K562 (cell line): ENCODE results near the gene PODN. TPM values are rescaled to one million over a fixed set of nuclear protein-coding genes. Genes with fewer than 3 reads are reported as not detected.

Experiments
- ATAC-seq: fragments of 200-7000 bp; cut with Tn5 transposase; 3 replicates; pipeline ENCODE4 v1.9.1; 2020; ENCODE audit warnings: moderate library complexity
- BruUV-seq: library from RNA; stranded (reverse); fragments of 400-500 nt; replicated peaks from 2 replicates; lab custom pipeline; 2021; lab: Mats Ljungman, UMichigan
- CTCF ChIA-PET: fragments of 300-600 bp; formaldehyde crosslinking; extraction: SDS; loops from one replicate; lab custom pipeline; 2021; ENCODE audit warnings: low intra/inter-chr PET ratio; lab: Yijun Ruan, JAX
- POLR2A ChIA-PET: fragments of 300-600, 350-650 bp; sonication (Branson Sonifier 250); formaldehyde crosslinking; extraction: SDS; loops from one replicate; lab custom pipeline; 2021; ENCODE audit warnings: antibody characterized with exemption, inconsistent platforms; lab: Yijun Ruan, JAX
- DNase-seq, 4 experiments: peaks; one replicate each; pipeline versions ENCODE4 v3.0.0 to v3.0.0-alpha.2; 2011 to 2018; ENCODE audit warnings: low spot score in 3 of 4, mixed read lengths in 3 of 4; ENCODE audit errors: extremely low read depth in 1 of 4
- FAIRE-seq: peaks from 2 replicates; lab custom pipeline; 2011; peaks lifted over from hg19 to GRCh38; lab: Jason Lieb, UNC
- H2AFZ ChIP-seq: 2 replicates; pipeline ENCODE4 v1.6.0; 2011; ENCODE audit warnings: low read depth, low read length, control low read depth, inconsistent platforms
- H3K27ac ChIP-seq: fragments of 200-600 bp; 3 replicates; pipeline ENCODE4 v1.8.0; 2011; ENCODE audit warnings: low read depth, mild to moderate bottlenecking, control low read depth, inconsistent platforms, low read length, moderate library complexity, mixed read lengths; ENCODE audit errors: extremely low read depth
- H3K27me3 ChIP-seq, 2 experiments: fragments of 300-600 bp in 1 of 2; 2 replicates in 1 of 2; 3 replicates in 1 of 2; pipeline versions ENCODE4 v1.6.0 to v1.8.0; 2011; ENCODE audit warnings: inconsistent platforms in 2 of 2, low read length in 2 of 2, mild to moderate bottlenecking in 1 of 2, mixed read lengths in 1 of 2, moderate library complexity in 1 of 2; ENCODE audit not compliant: control insufficient read depth in 2 of 2, insufficient read depth in 2 of 2
- H3K36me3 ChIP-seq: fragments of 300-600 bp; 3 replicates; pipeline ENCODE4 v1.8.0; 2011; ENCODE audit warnings: mild to moderate bottlenecking, low read length, inconsistent platforms; ENCODE audit not compliant: control insufficient read depth, insufficient read depth
- H3K4me1 ChIP-seq, 2 experiments: fragments of 200-600 bp in 1 of 2; replicated peaks in 1 of 2; 2 replicates in 1 of 2; 3 replicates in 1 of 2; pipeline versions ENCODE4 v1.5.1 to v1.8.0; 2011; ENCODE audit warnings: inconsistent platforms in 2 of 2, low read length in 2 of 2, mild to moderate bottlenecking in 1 of 2, mixed read lengths in 1 of 2, moderate library complexity in 1 of 2; ENCODE audit not compliant: control insufficient read depth in 2 of 2, insufficient read depth in 2 of 2
- H3K4me2 ChIP-seq: 2 replicates; pipeline ENCODE4 v1.6.1; 2011; ENCODE audit warnings: low read length, control low read depth, inconsistent platforms, mixed read lengths; ENCODE audit not compliant: insufficient read depth
- H3K4me3 ChIP-seq: fragments of 200-600 bp; sonication (generic), shearing (Covaris generic); 2 replicates; pipeline ENCODE4 v1.5.1; 2016; ENCODE audit warnings: control low read depth, inconsistent platforms
- H3K79me2 ChIP-seq: fragments of 200-600 bp; 3 replicates; pipeline ENCODE4 v1.8.0; 2011; ENCODE audit warnings: low read length, inconsistent platforms; ENCODE audit not compliant: control insufficient read depth, insufficient read depth
- H3K9ac ChIP-seq, 2 experiments: 2 replicates each; pipeline versions ENCODE4 v1.6.0 to v1.6.1; 2011; ENCODE audit warnings: low read depth in 2 of 2, low read length in 2 of 2, control low read depth in 1 of 2, inconsistent platforms in 1 of 2, mild to moderate bottlenecking in 1 of 2, mixed read lengths in 1 of 2; ENCODE audit not compliant: insufficient read depth in 1 of 2
- H3K9me1 ChIP-seq: one replicate; pipeline ENCODE4 v1.6.0; 2011; ENCODE audit warnings: inconsistent platforms, mild to moderate bottlenecking, low read length, moderate library complexity; ENCODE audit not compliant: control insufficient read depth, insufficient read depth
- H3K9me3 ChIP-seq: replicated peaks from 2 replicates; pipeline ENCODE4 v1.5.1; 2011; ENCODE audit warnings: low read depth, low read length, inconsistent platforms; ENCODE audit not compliant: control insufficient read depth, insufficient read depth
- H4K20me1 ChIP-seq: replicated peaks from 2 replicates; pipeline ENCODE4 v1.6.1; 2011; ENCODE audit warnings: low read length, inconsistent platforms, mixed read lengths; ENCODE audit not compliant: control insufficient read depth, insufficient read depth
- ARID1B ChIP-seq: fragments of 450-650 bp; IDR thresholded peaks from 2 replicates; pipeline ENCODE4 v1.6.1; 2016; ENCODE audit warnings: antibody characterized with exemption, mild to moderate bottlenecking, inconsistent platforms
- CBX1 ChIP-seq: sonication (generic); IDR thresholded peaks from 2 replicates; pipeline ENCODE4 v1.6.1; 2016; ENCODE audit warnings: antibody characterized with exemption, low read depth, mild to moderate bottlenecking
- HDAC8 ChIP-seq: fragments of 450-650 bp; IDR thresholded peaks from 2 replicates; pipeline ENCODE4 v1.6.1; 2016; ENCODE audit warnings: mild to moderate bottlenecking, missing genetic modification characterization, moderate library complexity, missing compliant biosample characterization
- TGIF2 ChIP-seq: sonication (generic); formaldehyde crosslinking; IDR thresholded peaks from 2 replicates; pipeline ENCODE4 v1.8.1; 2022; ENCODE audit warnings: mild to moderate bottlenecking, missing genetic modification reagents, moderate library complexity
- ZKSCAN3 ChIP-seq: fragments of 250-450 bp; sonication (Bioruptor Pico); IDR thresholded peaks from 2 replicates; pipeline ENCODE4 v1.4.0; 2020
- WGBS: fragments of 100-300 bp; shearing (Covaris generic); methylation state at CpG from one replicate; pipeline ENCODE4 v1.1.6; 2016; ENCODE audit warnings: low coverage, mixed read lengths; ENCODE audit not compliant: insufficient coverage; ENCODE audit errors: missing lambda C conversion rate; 5-methylcytosine and 5-hydroxymethylcytosine counted together
- in situ Hi-C: fragments of 300-500 bp; cut with MboI; formaldehyde crosslinking; loops from 4 replicates; pipeline ENCODE4 v1.15.0; 2018; ENCODE audit warnings: inconsistent platforms, mixed read lengths
- intact Hi-C: fragments of 100-400 bp; cut with micrococcal nuclease; formaldehyde crosslinking; loops from 2 replicates; pipeline ENCODE4 v1.14.2; 2022
- polyA plus RNA-seq, 8 experiments: library from polyadenylated mRNA; depleted of rRNA in 4 of 8; stranded (reverse) in 5 of 8; unstranded in 3 of 8; fragments of >200 nt; fragmentation: Nextera tagmentation in 2 of 8; fragmentation: Illumina TruSeq in 1 of 8; extraction: Ambion mirVana in 2 of 8; extraction: Trizol in 1 of 8; gene quantifications; 2 replicates each; pipeline versions ENCODE4 v1.2.1 to v1.2.3, GENCODE V29; 2011 to 2014; ENCODE audit warnings: inconsistent platforms in 1 of 8, missing spikeins in 1 of 8
- total RNA-seq, 7 experiments: library from RNA; depleted of rRNA in 6 of 7; stranded (reverse); fragments of >200 nt in 6 of 7; fragmentation: Illumina TruSeq in 2 of 7; extraction: Trizol in 2 of 7; gene quantifications; 2 replicates each; pipeline versions ENCODE4 v1.2.1 to v1.2.3, GENCODE V29; 2011 to 2021; ENCODE audit warnings: low replicate concordance in 1 of 7

The PODN gene
- total and polyA plus RNA-seq, 9 of the 15 experiments (the other 6 are each of a cell fraction or from before 2014, with no cell fraction given): not detected

DNA sequence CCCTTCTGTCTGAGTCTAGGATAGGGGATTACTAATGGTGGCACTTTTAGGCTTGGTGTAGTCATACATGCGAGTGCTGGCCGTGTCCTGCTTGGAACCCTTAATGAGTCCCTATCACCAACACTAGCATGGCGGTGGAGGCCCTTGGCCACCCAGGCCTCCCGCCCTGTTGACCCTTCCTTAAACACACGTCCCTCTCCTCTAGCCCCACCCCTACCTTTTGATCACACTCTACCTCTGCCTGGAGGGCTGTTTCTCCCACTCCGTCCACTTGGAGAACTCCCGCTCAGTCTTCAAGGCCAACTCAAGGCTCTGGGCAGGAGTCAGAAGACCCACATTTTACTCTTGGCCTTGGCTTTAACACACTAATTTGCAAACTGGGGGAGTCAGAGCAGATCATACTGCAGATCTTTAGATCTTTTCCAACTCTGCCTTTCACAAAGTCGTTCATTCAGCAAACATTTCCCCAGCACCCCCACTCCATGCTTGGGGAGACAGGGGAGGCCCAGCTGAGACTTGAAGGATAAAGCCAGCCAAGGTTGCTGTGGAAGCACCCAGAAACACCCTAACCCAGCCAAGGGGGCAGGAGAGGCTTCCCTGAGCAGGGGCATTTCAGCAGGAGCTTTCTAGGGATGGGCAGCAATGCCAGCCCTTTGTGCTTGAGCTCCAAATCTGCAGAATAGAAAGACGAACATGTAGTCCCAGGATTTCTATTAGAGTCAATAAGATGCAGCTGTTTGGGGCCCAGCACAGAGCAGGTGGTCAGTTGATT, 1.9 kb downstream of the PODN start:
- peaks cover 0 to 22% of the 10 kb centered on the region in 2 experiments; a peak in 2 of 5 replicates for H3K4me1 ChIP-seq
- ATAC-seq (peak; percentile 23; the same call in 2 of the 3 replicates), DNase-seq (peak in 1 of 4 experiments; percentile 46), FAIRE-seq (no peak)
- WGBS: 18% methylated on average over 9 of the region's 9 CpGs
- ChIA-PET CTCF (no interaction called here), POLR2A (interaction anchor here (0.8 to 0.9 kb wide), 3 partner anchors 8 to 131 kb away, joined by 3 to 4 read pairs (median 4); no protein-coding TSS in a partner anchor)
- H3K79me2 ChIP-seq: no peaks in the 10 kb centered on the region
- no peaks in the 10 kb centered on the region for H3K9me3 ChIP-seq
- in situ Hi-C loops: no loop called here
- H3K9ac ChIP-seq: no peak overlapping the region
- H3K27ac ChIP-seq: no peak overlapping the region
- H3K27me3 ChIP-seq: peaks cover 34 to 58% of the 10 kb centered on the region in 2 experiments
- intact Hi-C loops: loop anchor here (10.0 kb wide), 1 partner anchor 159 kb away; no protein-coding TSS in a partner anchor
- H4K20me1 ChIP-seq: no peaks in the 10 kb centered on the region
- no TSS peak for BruUV-seq
- H3K4me3 ChIP-seq: no peak overlapping the region
- H3K36me3 ChIP-seq: no peaks in the 10 kb centered on the region
- H2AFZ ChIP-seq: no peak overlapping the region
- TF ChIP-seq ZKSCAN3 (CRISPR knock-in tag): no peak
- TF ChIP-seq ARID1B: no peak
- TF ChIP-seq HDAC8: no peak
- TF ChIP-seq CBX1: no peak
- no peak for TF ChIP-seq TGIF2 (CRISPR knock-in tag)
- H3K9me1 ChIP-seq: no peaks in the 10 kb centered on the region
- H3K4me2 ChIP-seq: no peak overlapping the region
